SK-N-SH treated with all-trans-retinoic acid at 6 μM for 48 hours (cell line): Measurements from ENCODE around the gene CAMSAP2.

Source experiments
- BACH2 ChIP-seq: fragments of 250-450 bp; sonication (Bioruptor Pico); IDR thresholded peaks from 2 replicates; pipeline ENCODE4 v1.9.0; 2021; ENCODE audit warnings: mild to moderate bottlenecking, borderline replicate concordance
- CREB5 ChIP-seq: fragments of 250-450 bp; sonication (Bioruptor Pico); IDR thresholded peaks from 2 replicates; pipeline ENCODE4 v1.5.1; 2020; ENCODE audit warnings: low read depth, mild to moderate bottlenecking, moderate library complexity
- ISL1 ChIP-seq: fragments of 250-450 bp; sonication (Bioruptor Pico); IDR thresholded peaks from 2 replicates; pipeline ENCODE4 v2.1.2; 2022; ENCODE audit warnings: mild to moderate bottlenecking, moderate library complexity
- OSR1 ChIP-seq: fragments of 250-450 bp; sonication (Bioruptor Pico); IDR thresholded peaks from 2 replicates; pipeline ENCODE4 v1.8.0; 2022; ENCODE audit warnings: moderate library complexity, mild to moderate bottlenecking, inconsistent platforms
- PPARA ChIP-seq: fragments of 250-450 bp; sonication (Bioruptor Pico); IDR thresholded peaks from 2 replicates; pipeline ENCODE4 v1.5.0; 2020; ENCODE audit warnings: mild to moderate bottlenecking, borderline replicate concordance
- SNAI2 ChIP-seq: fragments of 250-450 bp; sonication (Bioruptor Pico); IDR thresholded peaks from 2 replicates; pipeline ENCODE4 v1.5.0; 2020; ENCODE audit warnings: mild to moderate bottlenecking, moderate library complexity
- ZC3H10 ChIP-seq: fragments of 250-450 bp; sonication (Bioruptor Pico); IDR thresholded peaks from 2 replicates; pipeline ENCODE4 v1.5.1; 2021; ENCODE audit warnings: mild to moderate bottlenecking, moderate library complexity
- ZFP3 ChIP-seq: fragments of 250-450 bp; sonication (Bioruptor Pico); IDR thresholded peaks from 2 replicates; pipeline ENCODE4 v1.5.0; 2020; ENCODE audit warnings: mild to moderate bottlenecking, moderate library complexity
- ZFP30 ChIP-seq: fragments of 450-650 bp; formaldehyde crosslinking; IDR thresholded peaks from 2 replicates; pipeline ENCODE4 v1.5.0; 2022; ENCODE audit warnings: mild to moderate bottlenecking, moderate library complexity
- ZNF565 ChIP-seq: fragments of 450-650 bp; formaldehyde crosslinking; conservative IDR thresholded peaks from 2 replicates; pipeline ENCODE4 v1.5.0; 2020; ENCODE audit warnings: low read depth, mild to moderate bottlenecking, moderate library complexity
- ZNF70 ChIP-seq: fragments of 450-650 bp; formaldehyde crosslinking; IDR thresholded peaks from 2 replicates; pipeline ENCODE4 v1.5.0; 2020; ENCODE audit warnings: mild to moderate bottlenecking, moderate library complexity
- TF ChIP-seq, protein P1 (sequence below): fragments of 250-450 bp; sonication (Bioruptor Pico); IDR thresholded peaks from 2 replicates; pipeline ENCODE4 v1.8.0; 2020; ENCODE audit warnings: mild to moderate bottlenecking, moderate library complexity, borderline replicate concordance

DNA sequence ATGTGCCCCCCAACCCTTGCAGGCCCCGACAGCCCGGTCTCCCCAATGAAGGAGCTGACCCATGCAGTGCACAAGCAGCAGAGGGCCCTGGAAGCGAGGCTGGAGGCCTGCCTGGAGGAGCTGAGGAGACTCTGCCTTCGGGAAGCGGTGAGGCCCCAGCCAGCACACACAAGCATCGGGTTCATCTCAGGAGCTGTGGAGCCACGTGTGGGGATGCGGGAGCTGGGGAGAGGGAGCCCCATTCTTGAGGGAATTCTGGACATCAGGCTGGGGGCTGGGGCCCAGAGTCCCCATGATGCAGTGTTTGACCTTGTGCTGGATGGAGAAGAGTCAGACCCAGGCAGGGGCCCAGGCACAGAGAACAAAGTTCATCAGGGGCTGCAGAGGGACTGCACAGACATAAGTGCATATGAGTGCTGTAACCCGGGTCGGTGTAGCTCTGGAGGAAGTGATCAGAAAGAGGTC is 160.8 kb downstream of the CAMSAP2 start:
- TF ChIP-seq ISL1 (CRISPR knock-in tag) (no peak), BACH2 (no peak), ZC3H10 (no peak), ZFP30 (no peak), OSR1 (CRISPR knock-in tag) (no peak), ZNF565 (CRISPR knock-in tag) (no peak), CREB5 (CRISPR knock-in tag) (no peak), PPARA (no peak), SNAI2 (CRISPR knock-in tag) (no peak), ZFP3 (no peak), ZNF70 (CRISPR knock-in tag) (no peak)
- TF ChIP-seq, protein P1, sequence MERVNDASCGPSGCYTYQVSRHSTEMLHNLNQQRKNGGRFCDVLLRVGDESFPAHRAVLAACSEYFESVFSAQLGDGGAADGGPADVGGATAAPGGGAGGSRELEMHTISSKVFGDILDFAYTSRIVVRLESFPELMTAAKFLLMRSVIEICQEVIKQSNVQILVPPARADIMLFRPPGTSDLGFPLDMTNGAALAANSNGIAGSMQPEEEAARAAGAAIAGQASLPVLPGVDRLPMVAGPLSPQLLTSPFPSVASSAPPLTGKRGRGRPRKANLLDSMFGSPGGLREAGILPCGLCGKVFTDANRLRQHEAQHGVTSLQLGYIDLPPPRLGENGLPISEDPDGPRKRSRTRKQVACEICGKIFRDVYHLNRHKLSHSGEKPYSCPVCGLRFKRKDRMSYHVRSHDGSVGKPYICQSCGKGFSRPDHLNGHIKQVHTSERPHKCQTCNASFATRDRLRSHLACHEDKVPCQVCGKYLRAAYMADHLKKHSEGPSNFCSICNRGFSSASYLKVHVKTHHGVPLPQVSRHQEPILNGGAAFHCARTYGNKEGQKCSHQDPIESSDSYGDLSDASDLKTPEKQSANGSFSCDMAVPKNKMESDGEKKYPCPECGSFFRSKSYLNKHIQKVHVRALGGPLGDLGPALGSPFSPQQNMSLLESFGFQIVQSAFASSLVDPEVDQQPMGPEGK (CRISPR knock-in tag) = no peak
